Suprapubic skin (tissue), 4 donors: Measurements from ENCODE around the gene SEMA3D.

ENCODE experiments used
- CTCF ChIP-seq, 2 donors: fragments of 200-600 bp in 1 of 2; fragments of 450-650 bp in 1 of 2; sonication (generic) in 1 of 2; IDR thresholded peaks; one replicate each; pipeline ENCODE4 v1.5.1; 2016 to 2019; ENCODE audit warnings: antibody characterized with exemption in 2 of 2, mild to moderate bottlenecking in 1 of 2, moderate library complexity in 1 of 2
- EP300 ChIP-seq: sonication (generic); formaldehyde crosslinking; IDR thresholded peaks from one replicate; pipeline ENCODE4 v1.6.1; 2017; ENCODE audit warnings: antibody characterized with exemption
- POLR2A ChIP-seq, 2 donors: fragments of 450-650 bp; IDR thresholded peaks; one replicate each; pipeline ENCODE4 v1.6.1; 2017; ENCODE audit warnings: antibody characterized with exemption in 2 of 2, mild to moderate bottlenecking in 2 of 2, moderate library complexity in 2 of 2
- POLR2AphosphoS5 ChIP-seq, 3 donors: sonication (generic); formaldehyde crosslinking; IDR thresholded peaks; one replicate each; pipeline ENCODE4 v1.6.1; 2017; ENCODE audit warnings: antibody characterized with exemption in 3 of 3

GRCh38 chr7:85204061-85204460, 17.2 kb upstream of the SEMA3D start:
- no peak for TF ChIP-seq POLR2AphosphoS5 (IDR thresholded peaks at IDR 0.05)
- no peak for TF ChIP-seq POLR2A (IDR thresholded peaks at IDR 0.05)
- TF ChIP-seq CTCF (IDR thresholded peaks at IDR 0.05), result no peak
- TF ChIP-seq EP300, result no peak
